PC-3 (cell line): Measurements from ENCODE around the gene SPDEF. TPM values are rescaled to one million over a fixed set of nuclear protein-coding genes. Genes with fewer than 3 reads are reported as not detected.

Experiments
- ATAC-seq: fragments of 200-7000 bp; cut with Tn5 transposase; 2 replicates; pipeline ENCODE4 v1.9.1; 2020; ENCODE audit warnings: mild to moderate bottlenecking, moderate library complexity
- BruUV-seq: library from RNA; stranded (reverse); fragments of 400-500 nt; replicated peaks from 2 replicates; lab custom pipeline; 2021; lab: Mats Ljungman, UMichigan
- CTCF ChIA-PET: fragments of 300-600 bp; sonication (Branson Sonifier 250); formaldehyde crosslinking; loops from one replicate; lab custom pipeline; 2022; ENCODE audit warnings: antibody characterized with exemption; lab: Charles Lee
- POLR2A ChIA-PET: fragments of 300-600 bp; sonication (Branson Sonifier 250); formaldehyde crosslinking; loops from one replicate; lab custom pipeline; 2022; ENCODE audit warnings: antibody characterized with exemption; ENCODE audit not compliant: unreplicated experiment; lab: Charles Lee
- DNase-seq: peaks from one replicate; pipeline ENCODE4 v3.0.0-alpha.2; 2015
- H2AFZ ChIP-seq: fragments of 300-600 bp; sonication (generic); 2 replicates; pipeline ENCODE4 v1.6.0; 2016; ENCODE audit warnings: antibody characterized with exemption, low read length
- H3F3A ChIP-seq: fragments of 300-600 bp; sonication (generic); one replicate; pipeline ENCODE4 v1.6.0; 2017; ENCODE audit warnings: antibody characterized with exemption, low read length, control low read depth, mild to moderate bottlenecking; ENCODE audit not compliant: unreplicated experiment
- H3K27ac ChIP-seq: fragments of 300-600 bp; sonication (generic); 2 replicates; pipeline ENCODE4 v1.5.1; 2016; ENCODE audit warnings: mild to moderate bottlenecking, low read length
- H3K27me3 ChIP-seq: fragments of 300-600 bp; sonication (generic); 2 replicates; pipeline ENCODE4 v1.6.1; 2016; ENCODE audit warnings: low read length, mixed read lengths
- H3K36me3 ChIP-seq: fragments of 300-600 bp; sonication (generic); 2 replicates; pipeline ENCODE4 v1.6.1; 2016; ENCODE audit warnings: low read depth, mixed run types, low read length, mixed read lengths
- H3K4me1 ChIP-seq: fragments of 300-600 bp; sonication (generic); 2 replicates; pipeline ENCODE4 v1.5.1; 2016; ENCODE audit warnings: low read length; ENCODE audit not compliant: insufficient read depth
- H3K4me2 ChIP-seq: fragments of 300-600 bp; sonication (generic); 2 replicates; pipeline ENCODE4 v1.6.0; 2016; ENCODE audit warnings: low read length
- H3K4me3 ChIP-seq: fragments of 300-600 bp; sonication (generic); 2 replicates; pipeline ENCODE4 v1.5.1; 2016; ENCODE audit warnings: mild to moderate bottlenecking, low read length, mixed read lengths
- H3K79me2 ChIP-seq: fragments of 300-600 bp; sonication (generic); 2 replicates; pipeline ENCODE4 v1.6.1; 2017; ENCODE audit warnings: low read length, mixed read lengths
- H3K9ac ChIP-seq: fragments of 300-600 bp; sonication (generic); 2 replicates; pipeline ENCODE4 v1.6.0; 2016; ENCODE audit warnings: mild to moderate bottlenecking, low read length
- H3K9me2 ChIP-seq: fragments of 300-600 bp; sonication (generic); replicated peaks from 2 replicates; pipeline ENCODE4 v1.6.1; 2016; ENCODE audit warnings: mixed run types, low read length, mixed read lengths
- H3K9me3 ChIP-seq: fragments of 300-600 bp; sonication (generic); 2 replicates; pipeline ENCODE4 v1.6.1; 2016; ENCODE audit warnings: low read length, mixed read lengths
- H4K20me1 ChIP-seq: fragments of 300-600 bp; sonication (generic); 2 replicates; pipeline ENCODE4 v1.6.1; 2016; ENCODE audit warnings: low read length, mixed read lengths
- CTCF ChIP-seq: fragments of 300-600 bp; sonication (generic); conservative IDR thresholded peaks from 2 replicates; pipeline ENCODE4 v1.5.1; 2017; ENCODE audit warnings: antibody characterized with exemption, low read depth, mild to moderate bottlenecking, low read length
- EZH2 ChIP-seq: fragments of 300-600 bp; sonication (generic); IDR thresholded peaks from one replicate; pipeline ENCODE4 v1.6.1; 2017; ENCODE audit warnings: antibody characterized with exemption, mild to moderate bottlenecking, low read length; ENCODE audit not compliant: unreplicated experiment
- EZH2phosphoT487 ChIP-seq: fragments of 300-600 bp; sonication (generic); IDR thresholded peaks from 2 replicates; pipeline ENCODE4 v1.6.1; 2018; ENCODE audit warnings: mild to moderate bottlenecking, antibody characterized with exemption, low read length, borderline replicate concordance
- intact Hi-C: fragments of 100-400 bp; cut with micrococcal nuclease; formaldehyde crosslinking; loops from 2 replicates; pipeline ENCODE4 v1.9.0; 2023
- total RNA-seq: library from RNA; depleted of rRNA; stranded (reverse); fragments of >200 nt; gene quantifications from 2 replicates; pipeline ENCODE4 v1.2.3, GENCODE V29; 2014

The SPDEF gene
- total RNA-seq, 1 experiment from 2014 or later, result 190 TPM

DNA sequence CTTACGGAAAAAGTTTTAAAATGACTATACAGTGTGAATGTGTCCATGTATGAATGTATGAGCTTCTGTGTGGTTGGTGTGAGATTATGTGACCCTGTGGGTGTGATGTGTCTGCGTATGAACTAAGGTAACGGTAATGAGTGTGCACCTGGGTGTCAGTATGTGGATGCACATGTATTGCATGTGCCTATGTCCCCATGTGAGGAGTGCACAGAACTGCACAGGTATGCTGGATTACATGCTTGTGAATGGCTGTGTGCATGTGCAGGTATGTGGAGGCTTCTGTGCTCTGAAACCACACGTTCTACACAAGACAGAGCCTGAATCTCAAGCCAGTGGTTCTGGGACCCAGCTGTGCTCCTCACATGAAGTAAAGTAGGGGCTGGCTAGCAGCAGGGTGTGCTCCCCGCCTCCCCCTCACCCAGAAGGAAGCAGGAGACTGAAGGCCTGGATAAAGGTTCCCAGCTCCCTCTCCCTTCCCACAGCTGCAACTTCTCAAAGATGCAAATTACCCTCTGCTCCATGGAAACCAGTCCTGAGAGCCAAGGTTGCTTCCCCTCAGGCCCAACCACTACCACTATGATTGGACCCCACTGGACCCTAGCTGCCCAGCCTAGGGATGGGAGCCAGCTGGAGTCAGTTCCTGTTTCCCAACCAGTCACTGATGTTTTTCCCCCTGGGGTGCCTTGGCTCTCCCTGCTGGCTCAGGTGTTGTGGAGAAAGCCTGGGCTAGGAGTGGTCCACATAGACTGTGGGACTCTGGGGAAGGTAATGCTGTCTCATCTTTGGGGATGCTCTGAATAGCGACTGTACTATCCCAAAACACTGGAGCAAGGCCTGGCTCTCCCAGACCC, 24.8 kb upstream of the SPDEF start:
- H2AFZ ChIP-seq, result no peak overlapping the region
- CTCF ChIA-PET, result no interaction called here
- intact Hi-C loops, result no loop called here
- POLR2A ChIA-PET, result no interaction called here
- ATAC-seq (no peak), DNase-seq (no peak)
- H3K4me1 ChIP-seq, result no peaks in the 10 kb centered on the region
- H3K27ac ChIP-seq, result no peak overlapping the region
- H3F3A ChIP-seq, result no peaks in the 10 kb centered on the region
- no peaks in the 10 kb centered on the region for H3K9me2 ChIP-seq
- no peak overlapping the region for H3K9ac ChIP-seq
- H3K9me3 ChIP-seq, result no peaks in the 10 kb centered on the region
- H4K20me1 ChIP-seq, result no peaks in the 10 kb centered on the region
- no peaks in the 10 kb centered on the region for H3K27me3 ChIP-seq
- H3K4me2 ChIP-seq, result no peak overlapping the region
- TF ChIP-seq EZH2 (no peak), EZH2phosphoT487 (no peak), CTCF (no peak)
- no peak overlapping the region for H3K4me3 ChIP-seq
- no peaks in the 10 kb centered on the region for H3K79me2 ChIP-seq
- BruUV-seq, result no TSS peak
- H3K36me3 ChIP-seq, result no peaks in the 10 kb centered on the region

- no peak for ATAC-seq
These were observed 22.5 kb upstream of the SPDEF start for GRCh38 chr6:34578445-34579262.

More at GRCh38 chr6:34578445-34579262, 22.5 kb upstream of the SPDEF start:
- intact Hi-C loops, result no loop called here
- ChIA-PET POLR2A (no interaction called here), CTCF (interaction anchor here (0.6 kb wide), 1 partner anchor 1449 kb away, joined by 5 read pairs; no protein-coding TSS in a partner anchor)
- no peak overlapping the region for H3K4me3 ChIP-seq
- no peak for TF ChIP-seq EZH2phosphoT487
- no peak for TF ChIP-seq EZH2
- no peak for TF ChIP-seq CTCF
- H3K4me2 ChIP-seq, result no peak overlapping the region
- no peaks in the 10 kb centered on the region for H3F3A ChIP-seq
- no peaks in the 10 kb centered on the region for H4K20me1 ChIP-seq
- H3K79me2 ChIP-seq, result no peaks in the 10 kb centered on the region
- H3K9me3 ChIP-seq, result no peaks in the 10 kb centered on the region
- no peaks in the 10 kb centered on the region for H3K36me3 ChIP-seq
- H3K27me3 ChIP-seq, result no peaks in the 10 kb centered on the region
- H3K27ac ChIP-seq, result no peak overlapping the region
- no peak overlapping the region for H2AFZ ChIP-seq
- no peak for DNase-seq
- no TSS peak for BruUV-seq
- no peak overlapping the region for H3K9ac ChIP-seq
- H3K9me2 ChIP-seq, result no peaks in the 10 kb centered on the region
- no peaks in the 10 kb centered on the region for H3K4me1 ChIP-seq
